NCI-H2171 treated with DMSO at 0.1 percent for 48 hours (cell line): ENCODE results near the gene ANKRD29.
"Not testable (repeated sequence)": the region's sequence is repeated elsewhere in the genome, so short reads cannot be mapped to it uniquely, and the experiment has no call there.

Source experiments
- DNase-seq: peaks from one replicate; lab custom pipeline; 2025; lab: John Stamatoyannopoulos, UW

ANKRD29 gene

GRCh38 chr18:23557511-23557910 lies 105.2 kb downstream of the ANKRD29 start:
- not testable (repeated sequence) for DNase-seq

GRCh38 chr18:23556145-23556780 lies 106.4 kb downstream of the ANKRD29 start:
- DNase-seq = no peak

- no peak for DNase-seq
Observed at GRCh38 chr18:23553887-23554286, 108.8 kb downstream of the ANKRD29 start.

- no peak for DNase-seq
Observed at GRCh38 chr18:23552505-23552904, 110.2 kb downstream of the ANKRD29 start.

- DNase-seq = no peak
Observed at GRCh38 chr18:23551978-23552377, 110.7 kb downstream of the ANKRD29 start.

- DNase-seq = no peak
Observed at GRCh38 chr18:23550898-23551297, 111.8 kb downstream of the ANKRD29 start.
